HG02623 (cell line): ENCODE measurements around the gene ZNF284.

Experiments
- ATAC-seq: cut with Tn5 transposase; IDR thresholded peaks from one replicate; pipeline ENCODE4 v1.9.1; 2021; ENCODE audit warnings: moderate library complexity; ENCODE audit not compliant: unreplicated experiment

Gene ZNF284

GRCh38 chr19:44071824-44072542 lies at the start of gene ZNF284:
ZNF284 (plus strand) TSS chr19:44072159; CDS start chr19:44076390, 4,231 bp downstream.
- ATAC-seq: peak; percentile 88

GRCh38 chr19:44024900-44025216 lies 47.1 kb upstream of the ZNF284 start:
- no peak for ATAC-seq

- ATAC-seq: no peak
These were observed 46.6 kb upstream of the ZNF284 start, which contains the start of gene ZNF222 for GRCh38 chr19:44025217-44025936. ZNF222 (plus strand) TSS chr19:44025379; CDS start chr19:44025437, 58 bp downstream.

GRCh38 chr19:44026622-44027021 lies 45.3 kb upstream of the ZNF284 start:
- no peak for ATAC-seq

GRCh38 chr19:44032001-44032610 lies 39.9 kb upstream of the ZNF284 start:
- no peak for ATAC-seq

- ATAC-seq: no peak
These were observed 29.8 kb upstream of the ZNF284 start for GRCh38 chr19:44042147-44042546.

- peak; percentile 18 for ATAC-seq
These were observed 21.0 kb upstream of the ZNF284 start for GRCh38 chr19:44050740-44051649.

- ATAC-seq: peak; percentile 47
These were observed 20.1 kb upstream of the ZNF284 start, which contains the start of gene ZNF223 for GRCh38 chr19:44051650-44052402. ZNF223 (plus strand) TSS chr19:44052036; CDS start chr19:44055177, 3,141 bp downstream.

GRCh38 chr19:44055870-44056269 lies 16.1 kb upstream of the ZNF284 start:
- no peak for ATAC-seq

- ATAC-seq: no peak
These were observed 12.7 kb upstream of the ZNF284 start for GRCh38 chr19:44059229-44059628.

- no peak for ATAC-seq
These were observed 10.9 kb upstream of the ZNF284 start for GRCh38 chr19:44061038-44061437.

- ATAC-seq: no peak
These were observed 5.7 kb upstream of the ZNF284 start for GRCh38 chr19:44066305-44066704.

- no peak for ATAC-seq
These were observed 2.5 kb upstream of the ZNF284 start for GRCh38 chr19:44069415-44069814.

- ATAC-seq: no peak
These were observed 813 bp downstream of the ZNF284 start for GRCh38 chr19:44072543-44073401.

- ATAC-seq: no peak
These were observed 4.4 kb downstream of the ZNF284 start for GRCh38 chr19:44076325-44076724.

GRCh38 chr19:44092108-44092507 lies 20.1 kb downstream of the ZNF284 start:
- ATAC-seq: no peak

GRCh38 chr19:44093931-44094765 lies 22.2 kb downstream of the ZNF284 start, which contains the start of gene ZNF224:
ZNF224 (plus strand) TSS chr19:44094361; CDS start chr19:44097874, 3,513 bp downstream.
- peak; percentile 83 for ATAC-seq

GRCh38 chr19:44107751-44108150 lies 35.8 kb downstream of the ZNF284 start:
- ATAC-seq: no peak
